KOPT-K1 (cell line): Measurements from ENCODE around the gene ELAVL4.

Experiments
- H3K27ac ChIP-seq: fragments of 200-600 bp; sonication (generic); 2 replicates; pipeline ENCODE4 v1.5.1; 2016; ENCODE audit warnings: antibody characterized with exemption, mild to moderate bottlenecking, low read depth, low read length; ENCODE audit not compliant: poor library complexity, severe bottlenecking
- H3K36me3 ChIP-seq: fragments of 200-600 bp; sonication (generic); 2 replicates; pipeline ENCODE4 v1.5.1; 2017; ENCODE audit warnings: antibody characterized with exemption, mild to moderate bottlenecking, low read length, moderate library complexity; ENCODE audit not compliant: insufficient read depth
- H3K9me3 ChIP-seq: fragments of 200-600 bp; sonication (generic); 2 replicates; pipeline ENCODE4 v1.5.1; 2017; ENCODE audit warnings: antibody characterized with exemption, low read length, mild to moderate bottlenecking; ENCODE audit not compliant: insufficient read depth, poor library complexity, severe bottlenecking

Gene ELAVL4

DNA sequence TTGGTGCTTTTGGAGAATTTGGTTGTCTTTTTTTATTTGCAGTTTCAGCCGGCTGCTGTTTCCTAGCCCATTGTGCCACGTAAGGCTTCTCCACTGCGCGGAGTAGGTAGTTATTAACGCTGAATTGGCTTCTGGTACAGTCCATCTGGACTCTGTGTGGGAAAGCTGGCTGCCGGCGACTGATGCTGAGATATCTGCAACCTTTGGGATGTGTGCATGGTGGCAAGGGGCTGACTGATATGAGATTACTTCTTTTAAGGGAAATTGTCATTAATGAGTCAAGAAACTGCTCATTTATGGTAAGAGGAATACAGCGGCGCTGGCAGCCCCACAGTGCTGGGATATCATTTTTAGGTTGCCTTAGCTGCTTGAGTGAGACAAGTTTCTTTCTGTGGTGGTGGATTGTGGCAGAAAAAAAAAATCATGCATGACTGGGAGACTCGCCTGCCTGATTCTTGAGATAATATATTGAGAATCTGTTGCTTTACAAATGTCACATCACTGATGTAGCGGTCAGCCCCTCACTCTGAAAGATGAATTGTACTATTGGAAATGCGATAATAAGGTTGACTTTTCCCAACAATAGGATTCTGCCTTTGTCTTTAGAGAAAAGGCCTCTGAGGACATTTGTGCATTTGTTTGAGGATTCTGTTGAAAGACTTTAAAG, 2.5 kb upstream of the ELAVL4 start:
- Histone ChIP-seq H3K9me3 (no peaks in the 10 kb centered on the region), H3K36me3 (no peaks in the 10 kb centered on the region), H3K27ac (no peak overlapping the region)

DNA sequence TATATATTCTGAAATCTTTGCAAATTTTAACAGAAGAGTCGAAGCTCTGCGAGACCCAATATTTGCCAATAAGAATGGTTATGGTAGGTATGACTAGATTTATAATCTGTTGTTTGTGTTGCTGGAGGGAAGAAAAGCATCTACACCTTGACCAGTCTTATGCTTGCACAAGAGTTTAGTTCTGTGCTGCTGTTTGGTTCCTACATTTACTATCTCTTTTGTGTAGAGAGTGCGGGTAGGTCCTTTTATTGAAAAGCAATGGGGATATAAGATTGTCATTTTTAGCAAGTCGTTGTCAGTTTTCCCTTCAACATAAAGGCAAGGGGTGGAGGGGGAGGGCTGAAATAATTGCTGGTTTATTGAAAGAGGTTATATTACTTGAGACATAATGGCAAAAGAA, 396 bp downstream of the ELAVL4 start:
- no peak overlapping the region for H3K27ac ChIP-seq
- H3K36me3 ChIP-seq: no peaks in the 10 kb centered on the region
- H3K9me3 ChIP-seq: no peaks in the 10 kb centered on the region

DNA sequence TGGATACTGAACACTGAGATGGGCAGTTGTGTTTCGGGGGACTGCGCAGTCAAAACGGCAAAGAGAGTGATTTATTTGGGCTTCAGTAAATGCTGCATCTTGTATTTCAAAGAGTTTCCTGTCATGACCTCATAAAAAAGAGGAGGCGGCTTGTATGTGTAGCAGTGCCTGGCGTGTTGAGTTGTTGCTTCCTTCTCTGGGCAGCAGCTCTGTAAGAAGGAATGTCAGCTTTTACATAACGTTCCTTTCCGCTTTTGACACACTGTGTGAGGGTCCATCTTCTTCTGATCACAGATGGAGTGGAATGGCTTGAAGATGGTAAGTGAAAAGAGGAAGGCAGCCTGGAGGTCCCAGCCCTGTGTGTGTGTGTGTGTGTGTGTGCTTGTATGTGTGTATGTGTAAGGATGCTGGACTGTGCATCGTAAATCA, 941 bp downstream of the ELAVL4 start:
- no peaks in the 10 kb centered on the region for H3K9me3 ChIP-seq
- no peak overlapping the region for H3K27ac ChIP-seq
- H3K36me3 ChIP-seq: no peaks in the 10 kb centered on the region

DNA sequence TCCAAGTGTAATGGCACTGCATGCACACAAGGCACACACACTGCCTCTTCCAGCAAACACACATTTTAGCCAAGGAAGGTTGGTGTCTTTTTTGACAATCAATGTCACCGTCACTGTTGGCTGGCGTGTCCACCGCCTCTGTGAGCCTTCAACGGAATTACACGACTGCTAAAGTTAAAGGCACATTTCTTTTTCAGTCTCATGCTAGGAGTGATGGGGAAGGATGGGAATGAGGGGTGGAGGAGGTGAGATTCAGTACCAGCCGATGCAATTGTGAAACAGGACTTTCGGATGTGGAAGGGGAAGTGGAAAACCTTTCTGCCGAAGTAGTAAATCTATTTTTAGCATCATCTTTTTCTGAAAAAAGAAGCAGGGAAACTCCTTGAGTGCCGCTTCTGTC, 1.4 kb downstream of the ELAVL4 start:
- H3K27ac ChIP-seq: no peak overlapping the region
- no peaks in the 10 kb centered on the region for H3K36me3 ChIP-seq

DNA sequence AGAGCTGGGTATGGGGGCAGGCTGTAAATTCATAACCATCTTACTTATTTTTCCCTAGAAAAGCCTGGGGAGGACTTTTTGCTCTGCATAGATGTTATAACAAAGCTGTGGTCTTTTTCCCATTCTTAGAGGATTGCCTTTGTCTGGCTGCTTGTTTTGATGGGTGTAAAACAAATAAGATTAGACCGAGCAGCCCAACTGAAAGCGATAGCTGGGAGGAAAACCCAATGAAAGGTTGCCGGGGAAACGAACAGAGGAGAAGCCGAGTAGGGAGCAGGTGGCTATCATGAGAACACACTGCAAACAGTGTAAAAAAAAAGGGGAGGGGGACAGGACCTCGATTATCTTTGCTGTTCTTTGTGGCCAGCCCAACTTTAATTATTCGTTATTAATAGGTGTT, 1.9 kb downstream of the ELAVL4 start:
- no peaks in the 10 kb centered on the region for H3K36me3 ChIP-seq
- no peaks in the 10 kb centered on the region for H3K9me3 ChIP-seq
- no peak overlapping the region for H3K27ac ChIP-seq

More for the DNA sequence above, 1.4 kb downstream of the ELAVL4 start:
- H3K9me3 ChIP-seq: no peaks in the 10 kb centered on the region

DNA sequence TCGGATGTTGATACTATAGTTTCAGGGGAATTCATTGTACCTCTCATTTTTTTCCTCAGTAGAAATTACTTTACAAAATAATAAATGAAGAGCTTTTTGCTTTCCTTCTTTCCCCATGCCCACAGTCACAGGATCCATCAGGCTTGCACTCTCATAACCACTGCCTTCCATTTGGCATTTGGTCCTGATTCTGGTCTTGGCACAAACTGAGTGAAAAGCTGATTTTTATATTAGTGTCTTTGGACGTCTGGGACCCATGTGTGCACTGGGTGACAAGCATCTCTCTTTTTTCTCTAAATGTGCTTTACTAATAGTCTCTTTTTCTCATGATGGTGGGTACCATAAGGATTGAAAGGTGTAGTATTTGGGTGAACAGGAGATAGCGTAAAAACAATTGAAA, 2.8 kb downstream of the ELAVL4 start:
- Histone ChIP-seq H3K36me3 (no peaks in the 10 kb centered on the region), H3K9me3 (no peaks in the 10 kb centered on the region), H3K27ac (no peak overlapping the region)

DNA sequence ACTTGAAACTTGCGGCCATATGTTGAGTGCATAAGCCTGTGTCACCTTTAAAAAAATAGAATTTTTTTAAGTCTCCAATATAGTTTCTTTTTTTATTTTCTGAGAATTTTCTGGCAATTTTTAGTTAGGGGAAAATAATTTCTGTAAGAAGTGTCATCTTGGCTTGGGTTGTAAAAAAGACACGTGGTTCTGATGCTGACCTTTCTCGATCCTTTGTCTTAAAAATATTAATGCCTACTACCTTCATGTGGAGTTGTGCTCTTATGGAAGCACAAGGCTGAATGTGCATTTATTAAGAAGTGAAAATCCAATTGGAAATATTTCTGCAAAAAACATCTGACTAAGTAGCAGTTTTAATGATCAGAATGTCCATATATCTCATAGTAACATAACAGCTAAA, 3.5 kb downstream of the ELAVL4 start:
- Histone ChIP-seq H3K36me3 (no peaks in the 10 kb centered on the region), H3K27ac (no peak overlapping the region), H3K9me3 (no peaks in the 10 kb centered on the region)

DNA sequence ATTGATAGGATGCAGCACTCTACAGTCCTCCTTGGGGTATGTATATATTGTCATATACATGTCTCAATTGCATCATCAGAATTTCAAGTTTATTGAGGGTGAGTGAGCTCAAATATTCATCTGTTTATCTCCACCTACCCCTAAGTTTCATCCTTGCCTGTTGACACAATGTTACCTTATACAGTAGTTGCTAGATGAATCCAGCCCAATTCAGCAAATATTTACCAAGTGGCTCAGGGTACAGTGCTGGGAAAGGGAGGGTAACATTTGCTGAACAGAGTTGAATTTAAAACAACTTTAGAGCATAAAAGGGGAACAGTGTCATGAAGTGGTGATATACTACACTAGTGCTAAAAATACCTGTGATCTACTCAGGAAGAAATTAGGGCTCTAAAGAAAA, 14.4 kb downstream of the ELAVL4 start:
- H3K9me3 ChIP-seq: no peaks in the 10 kb centered on the region
- H3K36me3 ChIP-seq: no peaks in the 10 kb centered on the region

DNA sequence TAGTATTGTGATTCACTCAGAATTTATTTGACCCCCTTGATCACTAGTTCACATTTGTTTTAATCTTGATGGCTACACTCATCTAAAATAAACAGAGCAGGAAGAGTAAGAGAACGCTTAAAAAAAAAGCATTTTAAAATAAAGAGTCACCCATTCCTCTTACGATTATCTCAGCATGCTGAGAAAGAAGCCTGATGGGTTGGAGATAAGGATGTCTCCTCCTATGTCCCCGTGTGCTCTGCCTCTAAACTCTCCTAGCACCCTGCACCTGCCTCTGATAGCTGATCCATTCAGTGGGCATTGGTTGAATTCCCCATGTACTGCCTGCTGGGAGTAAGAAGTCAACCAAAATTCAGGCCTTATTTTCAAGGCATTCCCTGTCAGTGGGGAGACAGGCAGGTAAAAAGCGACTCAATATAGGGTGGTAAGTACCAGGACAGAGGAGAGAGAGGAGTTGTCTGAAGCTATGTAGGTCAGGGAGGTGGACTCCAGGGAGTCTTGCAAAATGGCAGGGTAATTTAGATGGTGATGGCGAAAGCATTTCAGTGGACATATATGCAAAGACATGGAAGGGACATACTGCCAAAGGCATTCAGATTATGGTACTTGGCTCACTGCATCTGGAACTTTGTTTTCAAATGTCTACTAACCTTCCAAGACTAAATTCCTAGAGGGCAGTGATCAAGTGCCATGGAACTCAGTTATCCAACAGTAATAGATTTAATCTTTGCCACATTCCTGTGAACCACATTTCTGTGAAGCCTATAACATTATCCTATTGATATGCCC, 18.4 kb downstream of the ELAVL4 start:
- H3K9me3 ChIP-seq: no peaks in the 10 kb centered on the region
- H3K27ac ChIP-seq: no peak overlapping the region
- H3K36me3 ChIP-seq: no peaks in the 10 kb centered on the region

More for the DNA sequence above, 14.4 kb downstream of the ELAVL4 start:
- no peak overlapping the region for H3K27ac ChIP-seq

DNA sequence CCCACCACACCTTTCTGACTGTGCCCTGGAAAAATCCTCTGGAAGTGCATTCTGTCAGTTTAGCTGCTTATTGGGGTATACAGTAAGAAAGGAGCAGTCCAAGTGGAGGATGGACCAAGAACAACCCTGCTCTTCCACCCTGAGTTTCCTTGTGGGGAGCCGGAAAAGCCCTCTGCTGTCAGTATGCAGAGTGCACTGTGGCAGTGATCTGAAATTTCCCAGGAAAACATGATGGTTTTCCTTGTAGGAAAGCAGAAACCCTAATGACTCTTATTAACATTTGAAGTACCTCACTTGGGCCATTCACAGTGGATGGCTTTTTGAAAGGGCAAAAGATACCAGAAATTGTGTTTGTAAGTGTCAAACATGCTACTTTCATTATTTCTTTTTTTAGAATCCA, 20.5 kb downstream of the ELAVL4 start:
- Histone ChIP-seq H3K9me3 (no peaks in the 10 kb centered on the region), H3K36me3 (no peaks in the 10 kb centered on the region), H3K27ac (no peak overlapping the region)

DNA sequence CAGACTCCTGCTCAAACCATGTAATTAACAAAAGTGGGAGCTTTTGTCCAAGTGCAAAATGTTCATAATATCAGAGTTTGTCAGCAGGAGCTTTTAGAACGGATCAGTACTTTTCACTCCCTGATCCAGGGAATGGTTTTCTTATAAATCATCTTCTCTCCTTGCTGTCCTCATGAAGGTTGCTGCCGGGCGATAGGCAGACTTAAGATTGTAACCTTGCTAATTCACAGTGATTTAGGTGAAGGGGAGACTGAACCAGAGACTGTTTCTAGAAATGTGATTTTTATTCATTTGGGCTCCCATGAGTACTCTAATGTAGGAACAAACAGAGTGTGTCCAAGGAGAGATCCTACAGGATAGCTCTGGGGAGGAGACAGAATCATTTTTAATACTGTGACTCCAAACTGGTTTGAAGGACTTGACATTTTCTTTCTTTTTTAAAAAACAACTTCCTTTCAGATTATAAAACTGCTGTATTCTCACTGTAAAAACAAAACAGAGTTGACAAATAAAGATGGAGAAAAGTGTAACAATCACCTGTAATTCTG, 23.7 kb downstream of the ELAVL4 start:
- H3K27ac ChIP-seq: no peak overlapping the region
- no peaks in the 10 kb centered on the region for H3K36me3 ChIP-seq
- no peaks in the 10 kb centered on the region for H3K9me3 ChIP-seq

DNA sequence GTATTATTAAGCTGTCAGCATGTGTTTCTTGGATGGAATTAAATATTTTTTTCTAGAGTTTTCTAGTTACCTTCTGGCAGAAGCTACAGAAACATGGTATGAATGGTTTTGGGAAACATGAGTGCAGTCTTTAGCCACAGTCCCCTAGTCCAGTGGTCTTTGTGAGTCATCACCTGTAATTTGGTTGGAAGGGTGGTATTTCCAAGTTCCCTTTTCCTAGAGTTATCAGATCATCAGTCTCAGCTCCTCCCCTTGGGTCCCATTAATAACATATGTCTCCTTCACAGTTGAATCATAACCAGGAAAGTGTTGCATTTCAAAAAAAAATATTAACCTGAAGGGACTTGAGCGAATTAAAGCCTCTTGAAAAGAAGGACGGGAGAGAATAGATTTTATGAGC, 27.0 kb downstream of the ELAVL4 start:
- Histone ChIP-seq H3K9me3 (no peaks in the 10 kb centered on the region), H3K27ac (no peak overlapping the region)

DNA sequence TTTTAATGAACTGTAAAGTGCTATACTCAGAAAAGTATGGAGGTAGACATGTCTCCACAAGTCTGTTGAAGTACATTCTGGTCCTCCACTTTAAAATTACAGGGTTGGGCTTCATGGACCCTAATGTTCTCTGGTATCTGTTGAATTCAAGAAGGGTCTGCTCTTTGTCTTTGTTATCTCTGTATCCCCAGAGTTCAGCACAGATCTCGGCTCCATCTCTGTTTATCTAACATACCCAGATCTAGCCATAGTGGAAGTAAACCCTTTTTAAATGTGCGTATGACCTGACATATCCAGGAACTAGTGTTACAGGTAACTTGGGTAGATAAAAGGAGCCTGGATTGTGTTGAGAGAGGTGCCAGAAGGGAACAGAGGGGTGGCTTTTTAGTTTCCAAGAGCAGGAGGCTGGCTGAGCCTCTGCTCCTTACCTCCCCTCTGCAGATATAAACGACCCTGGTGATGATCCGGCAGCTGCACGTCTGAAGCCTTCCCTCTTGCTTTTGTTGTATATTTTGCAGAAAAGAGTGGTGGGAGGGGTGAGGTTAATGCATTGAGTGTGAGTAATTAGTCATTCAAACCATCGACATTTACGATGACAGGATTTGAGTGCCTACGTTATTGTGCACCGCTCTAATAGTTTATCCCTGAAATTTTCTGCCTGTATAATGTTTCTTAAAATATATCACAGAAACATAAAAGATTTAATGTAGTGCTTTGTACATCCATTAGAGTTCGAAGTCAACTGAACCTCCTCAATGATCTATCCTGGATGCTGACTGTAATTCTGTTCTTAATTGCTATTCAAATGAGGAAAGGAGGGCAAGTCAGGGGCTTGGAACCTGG, 30.8 kb downstream of the ELAVL4 start:
- H3K27ac ChIP-seq: no peak overlapping the region
- H3K36me3 ChIP-seq: no peaks in the 10 kb centered on the region
- no peaks in the 10 kb centered on the region for H3K9me3 ChIP-seq

More for the DNA sequence above, 27.0 kb downstream of the ELAVL4 start:
- no peaks in the 10 kb centered on the region for H3K36me3 ChIP-seq

DNA sequence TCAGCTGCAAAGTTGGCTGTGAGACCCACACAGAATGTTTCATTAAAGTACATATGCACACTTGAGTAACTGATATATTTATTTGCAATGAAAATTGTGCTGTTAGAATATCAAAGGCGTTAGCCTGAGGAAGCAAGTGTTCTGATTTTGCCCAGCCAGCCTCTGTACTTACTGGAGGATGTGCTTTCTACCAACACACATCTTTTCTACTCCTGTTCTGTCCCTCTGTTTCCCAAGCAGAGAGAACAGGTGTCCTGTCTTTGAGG, 31.4 kb downstream of the ELAVL4 start:
- H3K27ac ChIP-seq: no peak overlapping the region
- no peaks in the 10 kb centered on the region for H3K36me3 ChIP-seq
- no peaks in the 10 kb centered on the region for H3K9me3 ChIP-seq

DNA sequence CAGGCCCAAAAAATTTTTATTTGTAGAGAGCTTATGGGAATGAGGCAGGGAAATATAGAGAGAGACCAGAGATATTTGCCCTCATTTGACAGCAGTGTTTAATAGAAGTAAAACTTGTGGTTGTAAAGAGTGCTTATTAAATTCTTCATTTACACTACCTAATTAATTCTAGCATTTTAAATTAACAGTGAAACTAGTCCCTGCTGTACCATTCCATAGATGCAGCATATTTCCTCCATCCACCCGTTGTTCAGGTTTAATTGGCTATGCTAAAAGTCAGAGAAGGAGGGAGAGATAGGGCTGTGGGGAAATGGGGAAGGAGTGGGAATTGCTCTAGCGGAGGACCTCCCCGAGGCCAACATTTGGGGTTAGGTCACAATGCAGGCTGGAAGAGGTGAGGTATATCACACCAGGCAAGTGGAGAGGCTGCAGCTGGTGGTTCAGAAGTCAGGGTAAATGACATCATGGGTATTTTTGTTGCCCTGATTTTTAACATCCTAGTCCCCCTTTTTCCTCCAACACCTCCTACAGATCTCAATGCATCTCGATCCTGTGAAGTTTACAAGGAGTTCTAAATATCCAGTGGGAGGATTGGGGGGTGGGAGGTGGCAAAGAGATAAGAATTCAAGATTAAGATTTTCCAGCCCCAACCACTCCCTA, 38.6 kb downstream of the ELAVL4 start:
- no peaks in the 10 kb centered on the region for H3K36me3 ChIP-seq
- no peak overlapping the region for H3K27ac ChIP-seq
- no peaks in the 10 kb centered on the region for H3K9me3 ChIP-seq
